ENCODE data around the gene MAP2K2. TPM values are rescaled to one million over a fixed set of nuclear protein-coding genes. Genes with fewer than 3 reads are reported as not detected.

MAP2K2 gene
- total and polyA plus RNA-seq, 2 donors (not counting 3 experiments of a cell fraction or from before 2014, with no cell fraction given) = 126 to 171 TPM

DNA sequence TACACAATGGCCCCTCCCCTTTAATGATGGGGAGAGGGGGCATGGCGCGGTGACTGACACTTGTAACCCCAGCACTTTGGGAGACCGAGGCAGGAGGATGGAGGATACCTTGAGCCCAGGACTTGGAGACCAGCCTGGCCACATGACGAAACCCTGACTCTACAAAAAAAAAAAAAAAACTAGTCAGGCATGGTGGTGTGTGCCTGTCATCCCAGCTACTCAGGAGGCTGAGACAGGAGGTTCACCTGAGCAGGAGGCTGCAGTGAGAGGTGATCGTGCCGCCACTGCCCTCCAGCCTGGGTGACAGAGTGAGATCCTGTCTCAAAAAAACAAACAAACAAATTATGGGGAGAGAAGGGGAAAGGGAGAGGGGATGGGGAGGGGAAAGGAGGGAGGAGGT lies 43.4 kb downstream of the MAP2K2 start:
- Histone ChIP-seq H3K9me1 (replicated peaks; ENCODE audit: control insufficient read depth, extremely low read depth, insufficient read depth, low read length) (no peaks in the 10 kb centered on the region), H3K27me3 (ENCODE audit: control insufficient read depth in 2 of 2, insufficient read depth in 2 of 2, low read length in 2 of 2) (no peaks in the 10 kb centered on the region), H3K9me3 (replicated peaks; ENCODE audit: control insufficient read depth, insufficient read depth, low read length) (no peaks in the 10 kb centered on the region), H2AFZ (ENCODE audit: low read depth, low read length) (no peak overlapping the region), H4K20me1 (replicated peaks; ENCODE audit: control insufficient read depth, extremely low read depth, insufficient read depth, low read length) (no peaks in the 10 kb centered on the region), H3K27ac (ENCODE audit: insufficient read depth, low read depth, low read length) (no peak overlapping the region), H3K4me2 (ENCODE audit: insufficient read depth, low read length) (no peak overlapping the region), H3K9ac (replicated peaks; ENCODE audit: extremely low read depth, insufficient read depth, low read length) (no peak overlapping the region), H3K79me2 (ENCODE audit: control insufficient read depth, insufficient read depth, low read length) (no peaks in the 10 kb centered on the region), H3K36me3 (ENCODE audit: control insufficient read depth in 2 of 2, extremely low read depth in 1 of 2, insufficient read depth in 2 of 2, low read length in 2 of 2) (no peaks in the 10 kb centered on the region), H3K4me1 (ENCODE audit: control insufficient read depth, extremely low read depth, insufficient read depth, low read length) (peaks cover 4% of the 10 kb centered on the region), H3K4me3 (replicated peaks in 1 of 3; ENCODE audit: insufficient read depth in 1 of 3, low read depth in 1 of 3, low read length in 3 of 3) (no peak overlapping the region)
- TF ChIP-seq, protein P1, sequence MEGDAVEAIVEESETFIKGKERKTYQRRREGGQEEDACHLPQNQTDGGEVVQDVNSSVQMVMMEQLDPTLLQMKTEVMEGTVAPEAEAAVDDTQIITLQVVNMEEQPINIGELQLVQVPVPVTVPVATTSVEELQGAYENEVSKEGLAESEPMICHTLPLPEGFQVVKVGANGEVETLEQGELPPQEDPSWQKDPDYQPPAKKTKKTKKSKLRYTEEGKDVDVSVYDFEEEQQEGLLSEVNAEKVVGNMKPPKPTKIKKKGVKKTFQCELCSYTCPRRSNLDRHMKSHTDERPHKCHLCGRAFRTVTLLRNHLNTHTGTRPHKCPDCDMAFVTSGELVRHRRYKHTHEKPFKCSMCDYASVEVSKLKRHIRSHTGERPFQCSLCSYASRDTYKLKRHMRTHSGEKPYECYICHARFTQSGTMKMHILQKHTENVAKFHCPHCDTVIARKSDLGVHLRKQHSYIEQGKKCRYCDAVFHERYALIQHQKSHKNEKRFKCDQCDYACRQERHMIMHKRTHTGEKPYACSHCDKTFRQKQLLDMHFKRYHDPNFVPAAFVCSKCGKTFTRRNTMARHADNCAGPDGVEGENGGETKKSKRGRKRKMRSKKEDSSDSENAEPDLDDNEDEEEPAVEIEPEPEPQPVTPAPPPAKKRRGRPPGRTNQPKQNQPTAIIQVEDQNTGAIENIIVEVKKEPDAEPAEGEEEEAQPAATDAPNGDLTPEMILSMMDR (IDR thresholded peaks at IDR 0.05; ENCODE audit: extremely low read depth in 1 of 2, insufficient read depth in 1 of 2, low read depth in 1 of 2, low read length in 2 of 2) = no peak
- TF ChIP-seq EZH2 (IDR thresholded peaks at IDR 0.05; ENCODE audit: borderline replicate concordance, low read depth, low read length, severe bottlenecking) (no peak), GATA2 (IDR thresholded peaks at IDR 0.05; ENCODE audit: insufficient read depth, insufficient read length, low read depth, low read length) (no peak), MYC (IDR thresholded peaks at IDR 0.05; ENCODE audit: low read depth, low read length) (no peak), FOS (IDR thresholded peaks at IDR 0.05; ENCODE audit: borderline replicate concordance, insufficient read depth, low read length) (no peak), JUN (IDR thresholded peaks at IDR 0.05; ENCODE audit: borderline replicate concordance, insufficient read depth, insufficient read length, low read depth) (no peak), POLR2AphosphoS5 (IDR thresholded peaks at IDR 0.05; ENCODE audit: insufficient read depth, low read depth, low read length) (no peak), POLR2A (IDR thresholded peaks at IDR 0.05; ENCODE audit: low read depth, low read length) (no peak)
- TF ChIP-seq, protein P2, sequence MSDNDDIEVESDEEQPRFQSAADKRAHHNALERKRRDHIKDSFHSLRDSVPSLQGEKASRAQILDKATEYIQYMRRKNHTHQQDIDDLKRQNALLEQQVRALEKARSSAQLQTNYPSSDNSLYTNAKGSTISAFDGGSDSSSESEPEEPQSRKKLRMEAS (IDR thresholded peaks at IDR 0.05; ENCODE audit: insufficient read depth, insufficient read length) = no peak
- DNase-seq (ENCODE audit: low read depth, low spot score) (no peak), FAIRE-seq (no peak)
- ChIA-PET CTCF (interaction anchor here (1.3 kb wide), 1 partner anchor 22 kb away, joined by 3 read pairs; no protein-coding TSS in a partner anchor), POLR2A (no interaction called here)
- intact Hi-C loops (cut with micrococcal nuclease) (no loop called here), dilution Hi-C loops (cut with MboI; ENCODE audit: extremely low pct_ligation_motif_present, low sequenced_read_pairs) (no loop called here)
- no TSS peak for BruUV-seq (replicated peaks)

All from endothelial cell of umbilical vein (primary cell).